ENCODE measurements around the gene MOBP. TPM values are rescaled to one million over a fixed set of nuclear protein-coding genes. Genes with fewer than 3 reads are reported as not detected.
"Not testable (repeated sequence)": the region's sequence is repeated elsewhere in the genome, so short reads cannot be mapped to it uniquely, and the experiment has no call there.

The MOBP gene
- total RNA-seq (2022) (0.57 TPM in 1 of 2 replicates, not detected in the other), Bru-seq, nascent RNA (percentile 18 among the genes with signal in this experiment), BruChase-seq, experiment 1, labeled RNA remaining after a 6-hour chase (percentile 25 among the genes with signal in this experiment), BruChase-seq, experiment 2, labeled RNA remaining after a 2-hour chase (percentile 17 among the genes with signal in this experiment)
- long read RNA-seq = 0 reads

DNA sequence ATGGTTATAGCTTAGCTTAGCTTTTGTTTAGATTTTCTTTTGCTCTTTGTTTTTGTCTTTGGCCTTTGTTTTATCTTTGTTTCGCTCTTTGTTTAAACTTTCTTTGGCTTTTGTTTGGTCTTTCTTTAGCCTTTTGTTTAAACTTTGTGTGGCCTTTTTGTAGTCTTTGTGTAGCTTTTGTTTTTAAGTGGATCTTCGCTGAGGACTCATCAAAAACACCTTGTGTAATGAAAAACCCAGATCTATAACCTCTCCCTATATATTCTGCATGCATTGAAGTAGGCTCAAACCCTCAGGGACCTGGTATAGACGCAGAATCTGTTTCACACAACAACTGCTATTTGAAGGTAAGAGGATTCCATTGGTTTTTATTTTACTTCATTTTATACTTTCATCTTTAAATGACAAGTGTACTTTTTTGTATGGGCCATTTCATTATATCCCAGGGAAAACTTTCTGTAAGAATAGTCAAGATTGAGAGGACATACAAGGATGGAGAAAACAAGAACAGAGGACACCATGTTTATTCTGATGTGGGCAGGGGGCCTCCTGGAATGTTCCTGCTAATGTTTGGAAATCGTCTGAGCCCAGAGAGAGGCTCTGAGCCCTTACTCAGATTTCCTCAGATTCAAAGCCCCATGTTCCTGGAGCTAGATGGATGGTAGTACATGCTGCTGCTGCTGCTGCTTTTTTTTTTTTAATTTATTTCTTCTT, at the start of gene MOBP:
Gene MOBP (plus strand): TSS at position 287 of the 714 bp plus-strand sequence. CDS start 34,390 bp downstream, outside the sequence.
- intact Hi-C loops (cut with micrococcal nuclease; ENCODE audit: unreplicated experiment) = no loop called here
- no peak within 1 kb of the TSS for H3K27ac Mint-ChIP-seq (ENCODE audit: unreplicated experiment)
- TF ChIP-seq CTCF (IDR thresholded peaks at IDR 0.05; ENCODE audit: unreplicated experiment) = no peak
- no peak for DNase-seq
- H3K4me3 Mint-ChIP-seq (ENCODE audit: low read depth, unreplicated experiment) = no peak within 1 kb of the TSS
- no peaks in the 10 kb centered on the region for H3K36me3 Mint-ChIP-seq (ENCODE audit: insufficient read depth, unreplicated experiment)
- peaks cover 1% of the 10 kb centered on the region for H3K27me3 Mint-ChIP-seq (ENCODE audit: unreplicated experiment)
- no TSS peak for BruUV-seq (replicated peaks)
- CTCF ChIA-PET = no interaction called here
- H3K4me1 Mint-ChIP-seq (ENCODE audit: low read depth, unreplicated experiment) = no peaks in the 10 kb centered on the region
- H3K9me3 Mint-ChIP-seq (ENCODE audit: low read depth, unreplicated experiment) = no peaks in the 10 kb centered on the region

- CTCF ChIA-PET; H3K27ac Mint-ChIP-seq (ENCODE audit: unreplicated experiment); H3K4me1 Mint-ChIP-seq (ENCODE audit: low read depth, unreplicated experiment); H3K27me3 Mint-ChIP-seq (ENCODE audit: unreplicated experiment); H3K4me3 Mint-ChIP-seq (ENCODE audit: low read depth, unreplicated experiment); DNase-seq; BruUV-seq (replicated peaks); H3K9me3 Mint-ChIP-seq (ENCODE audit: low read depth, unreplicated experiment): not testable (repeated sequence)
- intact Hi-C loops (cut with micrococcal nuclease; ENCODE audit: unreplicated experiment) = loop anchor here (1.0 to 10.0 kb wide), 2 partner anchors 80 to 896 kb away; no protein-coding TSS in a partner anchor
- peaks cover 17% of the 10 kb centered on the region for H3K36me3 Mint-ChIP-seq (ENCODE audit: insufficient read depth, unreplicated experiment)
Observed at GRCh38 chr3:39418556-39419225, 48.8 kb upstream of the MOBP start.

DNA sequence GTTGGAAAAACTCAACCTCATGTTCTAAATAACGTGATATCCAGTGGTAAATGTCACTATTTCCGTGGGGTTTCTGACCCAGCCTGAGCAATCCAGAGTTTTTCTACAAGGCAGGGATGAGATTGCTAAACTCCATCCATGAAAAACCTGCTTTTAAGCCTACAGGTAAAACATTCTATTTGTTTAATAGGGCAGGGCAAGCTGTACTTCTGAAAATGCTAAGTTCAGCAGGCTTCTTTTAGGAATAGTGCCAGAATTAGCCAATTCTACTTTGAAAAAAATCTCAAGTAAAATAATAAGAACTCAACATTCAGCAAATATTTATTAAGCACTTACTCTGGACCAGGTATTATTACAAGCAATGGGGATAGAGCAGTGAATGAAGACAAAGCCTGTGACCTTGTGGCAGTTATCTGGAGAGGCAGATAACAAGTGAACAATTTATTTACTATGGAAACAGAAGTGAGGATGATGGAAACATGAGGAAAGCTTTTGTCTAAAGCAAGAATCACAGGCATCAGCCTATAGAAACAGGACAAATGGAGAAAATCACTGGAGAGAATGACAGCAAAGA, 47.7 kb upstream of the MOBP start:
- BruUV-seq (replicated peaks) = no TSS peak
- peaks cover 9% of the 10 kb centered on the region for H3K36me3 Mint-ChIP-seq (ENCODE audit: insufficient read depth, unreplicated experiment)
- H3K27ac Mint-ChIP-seq (ENCODE audit: unreplicated experiment) = no peak overlapping the region
- no peaks in the 10 kb centered on the region for H3K9me3 Mint-ChIP-seq (ENCODE audit: low read depth, unreplicated experiment)
- intact Hi-C loops (cut with micrococcal nuclease; ENCODE audit: unreplicated experiment) = loop anchor here (10.0 kb wide), 1 partner anchor 895 kb away; no protein-coding TSS in a partner anchor
- no peak for TF ChIP-seq CTCF (IDR thresholded peaks at IDR 0.05; ENCODE audit: unreplicated experiment)
- CTCF ChIA-PET = no interaction called here
- H3K4me1 Mint-ChIP-seq (ENCODE audit: low read depth, unreplicated experiment) = peaks cover 9% of the 10 kb centered on the region
- H3K27me3 Mint-ChIP-seq (ENCODE audit: unreplicated experiment) = no peaks in the 10 kb centered on the region
- H3K4me3 Mint-ChIP-seq (ENCODE audit: low read depth, unreplicated experiment) = no peak overlapping the region
- no peak for DNase-seq

GRCh38 chr3:39420543-39420942, 46.9 kb upstream of the MOBP start:
- no peak for DNase-seq
- peaks cover 9% of the 10 kb centered on the region for H3K4me1 Mint-ChIP-seq (ENCODE audit: low read depth, unreplicated experiment)
- H3K36me3 Mint-ChIP-seq (ENCODE audit: insufficient read depth, unreplicated experiment) = peaks cover 5% of the 10 kb centered on the region
- H3K27ac Mint-ChIP-seq (ENCODE audit: unreplicated experiment) = no peak overlapping the region
- H3K27me3 Mint-ChIP-seq (ENCODE audit: unreplicated experiment) = no peaks in the 10 kb centered on the region
- H3K9me3 Mint-ChIP-seq (ENCODE audit: low read depth, unreplicated experiment) = no peaks in the 10 kb centered on the region
- BruUV-seq (replicated peaks) = no TSS peak
- CTCF ChIA-PET = no interaction called here
- TF ChIP-seq CTCF (IDR thresholded peaks at IDR 0.05; ENCODE audit: unreplicated experiment) = no peak
- H3K4me3 Mint-ChIP-seq (ENCODE audit: low read depth, unreplicated experiment) = no peak overlapping the region
- intact Hi-C loops (cut with micrococcal nuclease; ENCODE audit: unreplicated experiment) = no loop called here

Measured in Calu3 (cell line).